NCI-H2029 (cell line): Measurements from ENCODE around the gene CHD6.

ENCODE experiments used
- DNase-seq: peaks from one replicate; lab custom pipeline; 2025; lab: John Stamatoyannopoulos, UW

Gene CHD6

GRCh38 chr20:41621421-41621820 lies 3.2 kb upstream of the CHD6 start:
- DNase-seq, result no peak

GRCh38 chr20:41619360-41620100 lies 1.4 kb upstream of the CHD6 start:
- no peak for DNase-seq

DNA sequence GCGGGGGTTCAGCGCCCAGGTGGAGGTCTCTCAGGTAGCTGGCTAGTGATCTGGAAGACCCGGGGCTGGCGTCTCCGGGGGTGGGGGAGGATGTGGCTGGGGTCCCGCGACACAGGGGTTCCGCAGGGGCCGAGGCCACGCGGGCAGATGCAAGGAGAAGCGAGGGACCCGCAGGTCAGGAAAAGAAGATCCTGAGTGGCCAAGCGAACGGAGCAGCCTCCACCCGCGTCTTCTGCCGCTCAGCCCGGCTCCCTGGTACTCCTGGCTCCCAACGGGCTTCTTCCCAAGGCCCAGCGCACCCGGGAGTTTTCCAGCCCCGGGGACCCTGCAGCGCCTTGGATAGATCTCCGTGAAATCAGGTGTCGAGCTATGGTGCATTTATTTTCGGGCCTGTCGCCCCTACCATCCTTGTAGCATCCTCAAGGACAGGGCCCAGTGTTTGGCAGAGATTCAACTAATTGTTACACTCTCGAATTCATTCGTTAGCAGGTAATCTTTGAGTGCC lies 682 bp upstream of the CHD6 start:
- DNase-seq, result peak; percentile 23

GRCh38 chr20:41617059-41617901 lies 897 bp downstream of the CHD6 start:
- DNase-seq, result no peak

- no peak for DNase-seq
Measured at GRCh38 chr20:41616228-41616627, 1.9 kb downstream of the CHD6 start.

GRCh38 chr20:41615676-41616075 lies 2.5 kb downstream of the CHD6 start:
- DNase-seq, result no peak

DNA sequence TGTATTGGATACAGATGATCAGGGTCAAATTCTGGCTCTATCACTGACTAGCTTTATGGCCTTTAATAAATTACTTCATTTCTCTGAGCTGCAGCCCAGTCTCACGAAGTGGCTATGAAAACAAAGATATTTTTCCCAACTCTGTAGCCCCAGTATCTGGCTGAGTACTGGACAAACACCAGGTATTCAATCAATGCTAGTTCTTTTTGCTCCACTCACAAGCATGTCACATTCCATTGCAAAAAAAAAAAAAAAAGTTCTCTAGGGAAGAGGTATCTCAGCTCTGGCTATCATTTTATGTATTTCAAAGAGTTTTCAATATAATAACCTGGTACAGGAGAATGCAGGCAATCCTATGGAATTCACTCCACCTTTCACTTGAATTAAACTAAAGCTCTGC lies 3.1 kb downstream of the CHD6 start:
- no peak for DNase-seq

- no peak for DNase-seq
Measured at GRCh38 chr20:41613321-41613720, 4.9 kb downstream of the CHD6 start.

GRCh38 chr20:41609474-41609873 lies 8.7 kb downstream of the CHD6 start:
- no peak for DNase-seq

- no peak for DNase-seq
Measured at GRCh38 chr20:41608606-41609005, 9.6 kb downstream of the CHD6 start.

DNA sequence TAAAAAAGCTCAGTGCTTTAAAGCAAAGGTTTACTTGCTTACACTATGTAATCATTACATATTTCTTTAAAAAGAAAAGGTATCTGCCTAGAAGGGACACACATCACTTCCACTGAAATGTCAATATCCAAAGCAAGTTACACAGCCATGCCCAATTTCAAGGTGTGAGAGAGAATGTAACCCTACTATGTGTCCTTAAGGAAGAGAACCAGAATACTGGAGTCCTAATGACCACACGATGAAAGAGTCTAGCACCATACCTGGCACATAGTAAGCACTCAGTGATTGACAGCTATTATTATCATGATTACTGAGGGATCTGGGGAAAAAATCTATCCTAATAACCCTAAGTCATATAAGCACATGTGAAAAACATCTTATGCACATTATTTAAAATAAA lies 10.4 kb downstream of the CHD6 start:
- DNase-seq, result no peak

DNA sequence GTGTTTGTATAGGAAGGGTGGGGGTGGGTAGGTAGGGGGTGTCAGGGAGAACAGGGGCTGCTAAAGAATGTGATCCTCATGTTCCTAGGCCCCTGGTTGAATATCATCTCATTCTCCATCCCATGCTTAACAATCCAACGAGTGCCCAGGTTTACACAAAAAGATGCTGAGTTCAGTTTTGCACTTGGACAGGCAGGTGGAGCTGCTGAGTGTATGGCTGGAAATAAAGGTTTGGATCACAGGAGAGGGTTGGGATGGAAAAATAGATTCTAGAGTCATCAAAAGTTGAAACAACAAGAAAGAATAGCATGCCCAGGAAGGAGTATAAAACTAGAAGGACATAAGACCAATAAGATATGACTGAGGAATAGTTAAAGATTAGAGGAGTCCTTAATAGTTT lies 14.2 kb downstream of the CHD6 start:
- DNase-seq, result no peak

GRCh38 chr20:41601742-41602141 lies 16.4 kb downstream of the CHD6 start:
- DNase-seq, result no peak

GRCh38 chr20:41600926-41601631 lies 17.1 kb downstream of the CHD6 start:
- DNase-seq, result no peak

DNA sequence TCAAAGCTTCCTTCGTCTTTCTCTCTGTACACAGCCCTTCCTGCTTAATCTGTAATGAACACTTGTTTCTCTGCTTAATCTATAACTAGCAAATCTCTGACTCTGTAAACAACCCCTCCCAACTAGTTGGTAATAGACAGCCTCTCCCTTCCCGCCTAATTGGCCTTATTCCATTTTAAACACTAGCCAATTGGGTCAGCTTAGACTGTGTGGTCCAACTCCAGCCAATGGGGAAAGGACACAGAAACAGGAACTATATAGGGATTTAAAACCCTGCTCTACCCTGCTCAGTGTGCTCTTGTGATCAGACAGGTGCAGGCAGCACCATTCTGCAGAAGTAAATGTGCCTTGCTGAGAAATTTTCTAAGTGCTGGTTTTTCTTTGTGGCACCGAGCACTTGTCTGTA lies 18.5 kb downstream of the CHD6 start:
- no peak for DNase-seq

DNA sequence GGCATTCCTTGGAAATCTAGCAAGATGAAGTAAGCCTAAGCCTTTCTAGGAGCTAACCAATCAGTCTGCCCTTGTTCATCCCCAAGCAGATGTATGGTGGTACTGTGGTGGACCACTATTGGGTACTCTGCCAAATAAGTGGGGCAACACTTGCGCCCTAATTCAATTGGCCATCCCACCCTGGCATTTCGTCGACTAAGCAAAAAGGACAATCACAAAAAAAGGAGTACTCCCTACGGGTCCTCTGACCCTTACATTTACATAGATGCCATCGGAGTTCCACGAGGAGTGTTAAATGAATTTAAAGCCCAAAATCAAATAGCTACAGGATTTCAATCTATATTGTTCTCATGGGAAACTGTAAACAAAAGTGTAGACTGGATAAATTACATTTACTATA lies 19.5 kb downstream of the CHD6 start:
- no peak for DNase-seq

- DNase-seq, result no peak
Measured at GRCh38 chr20:41594514-41595322, 23.5 kb downstream of the CHD6 start.

DNA sequence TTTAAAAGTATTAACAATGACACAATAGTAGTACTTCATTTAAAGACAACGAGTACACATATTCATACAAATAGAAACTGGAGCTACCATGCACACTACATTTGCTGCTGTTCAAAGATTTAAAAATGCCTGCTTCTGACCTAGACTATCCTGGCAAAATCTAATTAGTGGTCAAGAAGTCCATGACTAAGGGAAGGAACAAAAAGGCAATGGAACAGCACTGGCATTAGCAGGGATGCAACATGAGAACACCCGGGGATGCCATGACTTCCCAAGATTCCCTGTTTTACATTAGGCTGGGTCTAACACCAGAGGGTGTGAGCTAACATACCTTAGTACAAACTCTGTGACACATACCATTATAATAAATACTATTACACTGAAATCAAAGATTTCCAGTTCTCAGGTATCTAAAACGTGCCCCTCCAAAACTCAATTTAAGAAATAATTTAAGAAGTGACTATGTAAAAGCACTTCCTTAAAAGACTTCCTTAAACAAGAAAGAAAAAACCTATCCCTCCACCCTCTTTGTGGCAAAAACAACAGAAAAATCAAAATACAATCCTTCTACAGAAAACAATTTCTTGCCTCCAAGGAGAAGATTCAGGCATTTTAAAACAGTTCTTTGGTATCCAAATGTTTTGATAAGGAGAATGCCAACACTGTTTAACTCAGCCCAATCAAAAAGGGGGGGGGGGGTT lies 25.5 kb downstream of the CHD6 start:
- DNase-seq, result no peak

DNA sequence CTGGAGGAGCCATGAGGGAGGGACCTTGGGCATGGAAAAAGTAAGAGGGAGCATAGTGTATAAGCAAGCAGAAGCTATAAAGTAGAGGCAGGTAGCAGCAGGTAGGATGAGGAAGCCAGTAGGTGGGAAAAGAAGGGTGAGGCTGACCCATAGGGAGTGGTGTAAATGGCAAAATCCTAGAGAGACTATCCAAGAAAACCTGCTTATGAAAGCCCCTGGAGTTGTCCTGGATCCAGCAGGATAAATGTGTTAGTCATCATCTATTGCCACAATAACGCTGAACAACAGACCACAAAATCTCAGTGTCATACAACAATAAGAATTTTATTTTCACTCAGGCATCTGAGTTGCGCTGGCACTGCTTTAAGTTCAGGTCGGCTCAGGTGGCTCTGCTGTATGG lies 30.2 kb downstream of the CHD6 start:
- DNase-seq, result no peak

DNA sequence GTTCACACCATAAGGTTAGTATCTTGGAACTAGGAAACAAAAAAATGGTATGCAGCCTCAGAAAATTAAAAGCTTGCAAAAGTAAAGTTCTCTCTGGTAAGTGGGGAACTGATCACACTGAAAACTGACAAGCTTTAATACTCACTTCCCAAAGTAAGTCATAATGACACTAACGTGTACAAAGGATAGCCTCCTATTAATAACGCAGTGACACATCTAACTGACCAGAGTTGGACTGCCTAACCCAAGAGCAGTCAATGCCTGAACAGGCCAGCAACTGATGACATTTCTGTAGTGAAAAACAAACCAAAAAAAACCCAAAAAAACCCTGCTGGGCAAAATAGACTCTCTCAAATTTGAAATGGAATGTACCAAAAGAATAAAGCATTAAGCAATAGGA lies 30.7 kb downstream of the CHD6 start:
- DNase-seq, result no peak

DNA sequence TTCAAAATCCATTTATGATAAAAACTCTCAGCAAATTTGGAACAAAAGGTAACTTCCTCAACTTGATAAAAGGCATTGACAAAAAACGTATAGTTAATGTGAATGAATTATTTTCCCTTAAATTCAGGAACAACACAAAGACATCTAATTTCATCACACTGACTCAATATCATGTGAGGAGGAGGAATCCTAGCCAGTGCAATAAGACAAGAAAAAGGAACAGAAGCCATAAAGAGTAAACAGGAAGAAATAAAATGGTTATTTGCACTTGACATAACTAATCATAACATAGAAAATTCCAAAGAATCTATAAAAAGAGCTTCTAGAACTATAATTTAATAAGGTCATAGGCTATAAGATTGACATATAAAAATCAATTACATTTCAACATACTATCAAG lies 31.4 kb downstream of the CHD6 start:
- DNase-seq, result no peak
